Glutamatergic neuron (in vitro differentiated cells): Measurements from ENCODE around the gene WASF3. TPM values are rescaled to one million over a fixed set of nuclear protein-coding genes. Genes with fewer than 3 reads are reported as not detected.

Experiments used
- DNase-seq: peaks from one replicate; pipeline ENCODE4 v3.0.0; 2022
- H3K27ac Mint-ChIP-seq: one replicate; pipeline ENCODE4 v1.8.0; 2020; ENCODE audit warnings: mild to moderate bottlenecking, mixed read lengths, inconsistent platforms; ENCODE audit not compliant: unreplicated experiment
- H3K27me3 Mint-ChIP-seq: one replicate; pipeline ENCODE4 v1.8.0; 2020; ENCODE audit warnings: mild to moderate bottlenecking, moderate library complexity, mixed read lengths, inconsistent platforms; ENCODE audit not compliant: unreplicated experiment
- H3K36me3 Mint-ChIP-seq: one replicate; pipeline ENCODE4 v1.8.0; 2020; ENCODE audit warnings: mild to moderate bottlenecking, mixed read lengths, inconsistent platforms; ENCODE audit not compliant: unreplicated experiment
- H3K4me1 Mint-ChIP-seq: one replicate; pipeline ENCODE4 v1.8.0; 2020; ENCODE audit warnings: mild to moderate bottlenecking, low read depth, mixed read lengths, inconsistent platforms; ENCODE audit not compliant: unreplicated experiment
- H3K4me3 Mint-ChIP-seq: one replicate; pipeline ENCODE4 v1.8.0; 2020; ENCODE audit warnings: mild to moderate bottlenecking, mixed read lengths, inconsistent platforms; ENCODE audit not compliant: unreplicated experiment
- H3K9me3 Mint-ChIP-seq: one replicate; pipeline ENCODE4 v1.8.0; 2020; ENCODE audit warnings: mild to moderate bottlenecking, moderate library complexity, mixed read lengths, inconsistent platforms; ENCODE audit not compliant: unreplicated experiment
- long read RNA-seq: library from polyadenylated mRNA; unstranded; transcript quantifications from one replicate; pipeline ENCODE4 v2.0.0, GENCODE V29; 2020; ENCODE audit not compliant: unreplicated experiment
- total RNA-seq: library from RNA; stranded (reverse); fragmentation: NEBNext Ultra II Directional; extraction: Animal tissue kit (Norgen Biotek cat#: 25700); gene quantifications from one replicate; pipeline ENCODE4 v1.2.1, GENCODE V29; 2021; ENCODE audit not compliant: unreplicated experiment
- TF ChIP-seq, protein P1 (sequence below): fragments of 200-600 bp; sonication (generic); IDR thresholded peaks from one replicate; pipeline ENCODE4 v1.5.0; 2021; ENCODE audit not compliant: partially characterized antibody, unreplicated experiment

Gene WASF3
- 10.1 TPM for total RNA-seq
- long read RNA-seq, result 0 reads

- peak within 1 kb of the TSS; percentile 88 for H3K4me3 Mint-ChIP-seq
- peaks cover 3% of the 10 kb centered on the region for H3K27me3 Mint-ChIP-seq
- TF ChIP-seq, protein P1, sequence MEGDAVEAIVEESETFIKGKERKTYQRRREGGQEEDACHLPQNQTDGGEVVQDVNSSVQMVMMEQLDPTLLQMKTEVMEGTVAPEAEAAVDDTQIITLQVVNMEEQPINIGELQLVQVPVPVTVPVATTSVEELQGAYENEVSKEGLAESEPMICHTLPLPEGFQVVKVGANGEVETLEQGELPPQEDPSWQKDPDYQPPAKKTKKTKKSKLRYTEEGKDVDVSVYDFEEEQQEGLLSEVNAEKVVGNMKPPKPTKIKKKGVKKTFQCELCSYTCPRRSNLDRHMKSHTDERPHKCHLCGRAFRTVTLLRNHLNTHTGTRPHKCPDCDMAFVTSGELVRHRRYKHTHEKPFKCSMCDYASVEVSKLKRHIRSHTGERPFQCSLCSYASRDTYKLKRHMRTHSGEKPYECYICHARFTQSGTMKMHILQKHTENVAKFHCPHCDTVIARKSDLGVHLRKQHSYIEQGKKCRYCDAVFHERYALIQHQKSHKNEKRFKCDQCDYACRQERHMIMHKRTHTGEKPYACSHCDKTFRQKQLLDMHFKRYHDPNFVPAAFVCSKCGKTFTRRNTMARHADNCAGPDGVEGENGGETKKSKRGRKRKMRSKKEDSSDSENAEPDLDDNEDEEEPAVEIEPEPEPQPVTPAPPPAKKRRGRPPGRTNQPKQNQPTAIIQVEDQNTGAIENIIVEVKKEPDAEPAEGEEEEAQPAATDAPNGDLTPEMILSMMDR, result no peak
- H3K9me3 Mint-ChIP-seq, result peaks cover 5% of the 10 kb centered on the region
- H3K4me1 Mint-ChIP-seq, result no peaks in the 10 kb centered on the region
- DNase-seq, result peak; percentile 98
- no peaks in the 10 kb centered on the region for H3K36me3 Mint-ChIP-seq
- no peak within 1 kb of the TSS for H3K27ac Mint-ChIP-seq
Measured at GRCh38 chr13:26557393-26558073, at the start of gene WASF3. WASF3 (plus strand) TSS chr13:26557683; CDS start chr13:26642271, 84,588 bp downstream.

DNA sequence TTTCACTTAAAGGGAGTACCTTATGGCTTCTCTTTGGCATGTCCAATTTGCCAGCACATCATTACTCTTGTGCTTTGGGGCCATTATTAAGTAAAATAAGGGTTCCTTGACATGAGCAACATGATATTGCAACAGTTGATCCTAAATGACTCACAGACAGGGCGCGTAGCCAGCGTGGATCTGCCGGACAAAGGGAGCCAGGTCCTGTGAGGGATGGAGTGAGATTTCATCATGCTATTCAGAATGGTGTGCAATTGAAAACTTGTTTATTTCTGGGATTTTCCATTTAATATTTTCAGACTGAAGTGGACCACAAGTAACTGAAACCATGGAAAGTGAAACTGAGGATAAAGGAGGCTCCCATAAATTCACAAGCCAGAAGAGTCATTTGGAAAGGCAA, 48.6 kb upstream of the WASF3 start:
- TF ChIP-seq, protein P1, result no peak
- no peak for DNase-seq
- H3K36me3 Mint-ChIP-seq, result peaks cover 32% of the 10 kb centered on the region
- H3K4me3 Mint-ChIP-seq, result no peak overlapping the region
- no peak overlapping the region for H3K27ac Mint-ChIP-seq
- H3K4me1 Mint-ChIP-seq, result peaks cover 1% of the 10 kb centered on the region
- peaks cover 3% of the 10 kb centered on the region for H3K27me3 Mint-ChIP-seq
- H3K9me3 Mint-ChIP-seq, result peaks cover 9% of the 10 kb centered on the region

GRCh38 chr13:26509491-26509890, 48.0 kb upstream of the WASF3 start:
- Mint-ChIP-seq H3K36me3 (peaks cover 32% of the 10 kb centered on the region), H3K9me3 (peaks cover 9% of the 10 kb centered on the region), H3K27ac (no peak overlapping the region), H3K27me3 (peaks cover 3% of the 10 kb centered on the region), H3K4me3 (no peak overlapping the region), H3K4me1 (no peaks in the 10 kb centered on the region)
- TF ChIP-seq, protein P1, result no peak
- no peak for DNase-seq

- TF ChIP-seq, protein P1, result no peak
- DNase-seq, result no peak
- Mint-ChIP-seq H3K4me1 (peaks cover 9% of the 10 kb centered on the region), H3K36me3 (peaks cover 20% of the 10 kb centered on the region), H3K27ac (no peak overlapping the region), H3K27me3 (peaks cover 5% of the 10 kb centered on the region), H3K4me3 (no peak overlapping the region), H3K9me3 (peaks cover 6% of the 10 kb centered on the region)
Measured at GRCh38 chr13:26513931-26514330, 43.6 kb upstream of the WASF3 start.

DNA sequence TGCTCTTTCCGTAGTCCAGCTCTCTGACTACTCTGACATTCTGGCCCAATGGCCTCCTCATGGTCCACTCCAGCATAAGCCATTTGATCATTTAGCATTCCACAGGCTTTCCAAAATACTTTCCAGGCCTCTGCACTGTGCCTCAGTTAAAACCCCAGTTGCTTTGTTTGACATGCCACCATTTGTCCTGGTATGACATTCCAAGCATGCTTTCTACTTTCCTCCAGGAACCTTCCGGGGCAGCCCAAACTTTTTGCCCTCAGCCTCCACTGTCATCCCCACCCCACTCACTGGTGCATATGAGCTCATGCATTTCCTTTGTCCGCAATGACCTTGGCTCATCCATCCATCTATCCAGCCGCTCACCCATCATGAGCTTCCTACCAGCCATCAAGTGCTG, 41.8 kb upstream of the WASF3 start:
- Mint-ChIP-seq H3K36me3 (peaks cover 11% of the 10 kb centered on the region), H3K4me3 (no peak overlapping the region), H3K27me3 (peaks cover 5% of the 10 kb centered on the region), H3K27ac (no peak overlapping the region), H3K9me3 (peaks cover 5% of the 10 kb centered on the region), H3K4me1 (peaks cover 9% of the 10 kb centered on the region)
- TF ChIP-seq, protein P1, result no peak
- DNase-seq, result no peak
